Left lobe of liver (tissue), 2 donors: ENCODE data around the gene GGTLC2. TPM values are rescaled to one million over a fixed set of nuclear protein-coding genes. Genes with fewer than 3 reads are reported as not detected.

ENCODE experiments used
- ATAC-seq: fragments of 200-7000 bp; cut with Tn5 transposase; one replicate; pipeline ENCODE4 v1.9.1; 2020; ENCODE audit warnings: mild to moderate bottlenecking, moderate library complexity
- DNase-seq: peaks from one replicate; pipeline ENCODE4 v3.0.0-alpha.2; 2020; ENCODE audit warnings: low spot score
- total RNA-seq: library from RNA; stranded (reverse); gene quantifications from one replicate; pipeline ENCODE4 v1.2.1, GENCODE V29; 2021
- donor health status: DM: no; HTN: no; CAD: no; lungs with moderate emphysema.
- donor health status: DM: no; HTN: yes; CAD: no.

Gene GGTLC2
- total RNA-seq, 1 donor from 2014 or later: not detected

DNA sequence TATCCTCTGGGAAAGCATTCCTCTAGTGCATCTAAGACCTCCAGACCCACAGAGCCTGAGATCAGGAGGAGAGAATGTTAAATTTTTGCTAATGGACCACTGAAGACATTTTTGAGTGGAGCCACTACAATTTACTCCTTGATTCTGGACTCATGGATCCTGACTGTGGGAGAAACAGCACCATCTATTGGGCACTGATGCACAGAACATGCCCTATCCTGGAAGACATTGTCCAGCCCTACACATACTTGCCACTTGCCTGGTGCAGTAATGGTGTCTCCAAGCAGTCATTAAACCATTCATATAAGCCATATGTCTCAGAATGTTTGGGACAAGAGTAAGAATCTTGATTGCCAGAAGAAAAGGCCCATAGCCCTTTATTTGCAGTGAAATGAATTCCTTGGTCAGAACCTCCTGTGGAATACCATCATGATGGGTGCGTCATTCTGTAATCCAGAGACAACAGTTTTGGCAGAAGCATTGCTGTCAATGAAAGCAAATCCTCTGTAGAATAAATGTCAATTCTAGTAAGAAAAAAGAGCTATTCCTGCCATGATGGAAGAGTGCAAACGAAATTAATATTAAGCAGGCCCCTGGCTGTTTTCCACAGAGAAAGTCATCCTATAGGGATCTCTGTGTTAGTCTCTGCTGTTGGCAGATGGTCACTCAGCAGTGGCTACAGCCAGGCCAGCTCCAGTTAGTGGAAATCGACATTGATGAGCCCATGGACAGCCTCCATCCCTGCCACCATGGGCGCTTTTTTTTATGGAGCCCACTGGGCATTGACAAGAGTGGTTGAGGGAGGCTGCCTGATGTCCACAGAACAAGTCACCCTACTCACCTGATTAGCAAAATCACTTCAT lies 43.5 kb downstream of the GGTLC2 start:
- no peak for DNase-seq
- peak; percentile 70 for ATAC-seq

DNA sequence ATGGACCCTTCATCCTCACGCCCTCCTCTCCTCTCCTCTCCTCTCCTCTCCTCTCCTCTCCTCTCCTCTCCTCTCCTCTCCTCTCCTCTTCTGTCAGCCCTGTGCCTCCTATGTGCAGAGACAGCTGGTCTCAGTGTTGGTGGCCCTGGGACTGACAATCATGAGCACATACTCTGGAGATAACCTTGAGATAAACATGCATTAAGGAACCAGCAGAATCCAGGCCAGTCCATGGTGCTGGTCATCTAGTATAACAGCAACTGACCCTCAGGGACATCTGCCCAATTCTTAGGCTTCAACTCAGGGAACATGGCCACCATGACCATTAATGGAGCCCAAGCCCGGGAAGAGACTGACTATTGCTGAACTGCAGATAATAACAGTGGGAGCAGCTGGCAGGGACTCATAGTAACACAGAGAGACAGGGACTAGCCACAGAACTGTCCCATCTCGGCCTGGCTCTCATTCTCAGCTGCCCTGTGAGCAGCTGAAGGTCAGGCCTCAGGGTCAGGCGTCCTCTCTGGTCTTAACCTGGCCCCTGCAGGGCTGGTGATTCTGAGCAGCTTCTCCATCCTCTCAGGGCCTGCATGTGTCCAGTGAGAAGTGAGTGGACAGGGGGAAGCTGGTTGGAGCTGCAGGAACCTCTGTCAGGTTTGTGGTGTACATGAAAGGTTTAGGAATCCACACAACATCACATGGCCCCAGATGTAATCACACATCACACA lies 45.4 kb downstream of the GGTLC2 start:
- no peak for DNase-seq
- ATAC-seq: no peak

DNA sequence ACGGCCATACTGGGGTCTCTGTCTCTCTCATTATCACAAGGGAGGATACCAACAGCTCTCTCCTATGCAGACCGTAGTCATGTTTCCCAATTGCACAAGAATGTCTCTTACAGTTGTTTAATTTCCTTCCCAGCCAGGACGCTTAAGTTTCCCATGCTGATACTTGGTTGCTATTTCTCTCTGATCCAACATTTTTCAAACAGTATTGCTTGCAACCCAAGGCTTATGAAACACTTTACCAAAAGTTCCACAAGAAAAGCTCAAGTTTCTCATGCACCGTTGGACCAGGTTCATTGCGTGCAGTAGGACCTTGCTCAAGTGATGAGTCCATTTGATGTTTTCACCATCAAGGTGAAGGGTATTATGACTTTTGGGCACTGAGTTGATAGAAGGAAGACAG lies 46.6 kb downstream of the GGTLC2 start:
- DNase-seq (no peak), ATAC-seq (no peak)

DNA sequence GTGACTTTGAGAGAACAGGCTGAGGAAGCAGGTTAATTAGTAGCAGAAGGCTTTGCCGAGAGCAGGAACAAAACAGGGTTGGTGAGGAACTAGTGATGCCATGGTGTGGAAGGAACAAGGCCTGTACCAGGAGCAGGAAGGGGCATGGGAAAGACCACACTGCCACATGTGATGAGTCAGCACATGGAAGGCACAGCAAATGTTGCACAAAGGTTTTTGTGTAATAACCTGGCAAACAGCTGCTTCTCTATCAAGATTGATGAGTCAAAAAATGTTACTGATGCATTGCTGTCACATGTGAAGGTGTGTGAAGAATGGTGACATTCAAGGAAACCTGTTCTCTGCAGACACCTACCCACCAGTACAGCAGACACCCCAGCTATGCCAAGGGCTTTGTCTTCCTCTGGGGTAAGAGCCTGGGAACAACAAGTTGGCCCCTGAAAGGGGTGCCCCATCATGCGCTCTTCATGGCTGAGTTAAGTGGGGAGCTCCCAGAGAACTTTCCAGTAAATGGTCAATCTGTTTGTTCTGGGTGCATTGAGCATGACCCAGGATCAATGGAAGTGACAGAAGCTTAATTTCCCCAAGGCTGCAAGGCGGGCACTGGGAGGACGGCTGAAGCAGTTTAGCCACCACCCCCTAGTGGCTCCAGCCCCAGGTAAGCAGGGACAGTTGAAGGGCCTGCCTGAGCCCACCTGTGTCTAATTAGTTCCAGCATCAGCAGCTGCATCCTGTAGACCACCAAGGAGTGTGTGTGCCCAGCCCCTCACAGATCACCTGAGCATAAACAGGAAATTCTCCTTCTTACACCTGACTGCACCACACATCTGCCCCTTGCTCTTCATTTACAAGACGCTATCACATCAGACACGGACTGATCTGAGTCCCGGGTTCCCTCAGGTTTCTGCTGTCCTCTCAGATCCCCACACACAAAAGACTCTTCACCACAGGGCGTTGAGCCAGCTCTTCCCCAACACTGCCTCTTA lies 47.6 kb downstream of the GGTLC2 start:
- DNase-seq (no peak), ATAC-seq (peak; percentile 14)

DNA sequence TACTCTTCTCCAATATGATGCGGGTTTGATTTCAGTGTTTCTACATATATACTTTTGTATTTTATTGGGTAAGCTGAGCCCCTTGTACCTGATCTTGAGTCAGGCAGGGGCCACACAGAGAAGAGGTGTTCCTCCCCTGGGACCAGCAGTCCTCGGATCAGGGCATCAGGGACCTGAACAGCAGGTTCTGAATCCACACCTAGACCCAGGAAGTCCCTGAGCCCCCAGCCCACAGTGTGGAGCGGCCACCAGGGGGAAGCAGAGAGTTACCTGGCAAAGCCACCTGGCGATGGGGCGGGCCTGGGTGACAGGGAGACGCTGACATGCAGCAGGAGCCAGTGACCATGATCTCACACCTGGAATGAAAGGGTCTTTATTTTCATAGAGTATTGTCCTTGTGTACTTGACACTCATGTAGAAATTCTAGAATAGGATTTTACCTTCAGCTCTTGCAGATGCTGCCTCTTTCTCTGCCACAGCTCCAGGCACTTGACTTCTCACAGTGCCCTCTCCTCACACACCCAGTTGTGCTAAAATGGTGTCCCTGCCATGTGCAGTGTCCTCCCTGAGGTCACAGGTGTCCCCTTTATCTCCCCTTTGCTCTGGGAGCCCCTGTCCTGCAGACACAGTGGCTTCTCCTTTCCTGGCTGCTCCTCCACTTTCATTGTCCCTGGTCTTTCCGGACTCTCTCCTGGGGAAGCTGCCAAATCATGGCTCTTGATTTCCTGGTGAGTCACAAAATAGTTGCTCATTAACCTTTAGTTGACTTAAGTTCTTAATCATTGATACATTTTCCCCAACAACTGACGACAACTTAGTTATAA lies 48.5 kb downstream of the GGTLC2 start:
- DNase-seq (peak; percentile 80), ATAC-seq (peak; percentile 80)

DNA sequence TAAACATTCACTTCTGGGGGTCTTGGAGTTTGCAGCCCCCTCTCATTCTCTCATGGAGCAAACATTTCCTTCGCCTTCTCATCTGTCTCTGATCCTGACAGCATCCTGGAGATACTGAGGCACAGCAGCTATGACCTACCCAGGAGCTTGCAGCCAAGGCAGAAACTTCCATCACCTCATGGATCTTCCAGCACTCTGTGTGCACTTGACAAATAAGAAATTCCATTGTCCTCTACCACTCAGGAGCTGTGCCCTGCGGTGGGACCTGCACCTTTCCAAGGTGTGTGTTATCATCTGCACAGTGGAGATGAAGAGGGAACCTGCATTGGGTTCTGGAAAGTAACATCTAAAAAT lies 49.1 kb downstream of the GGTLC2 start:
- ATAC-seq (peak; percentile 64), DNase-seq (no peak)

DNA sequence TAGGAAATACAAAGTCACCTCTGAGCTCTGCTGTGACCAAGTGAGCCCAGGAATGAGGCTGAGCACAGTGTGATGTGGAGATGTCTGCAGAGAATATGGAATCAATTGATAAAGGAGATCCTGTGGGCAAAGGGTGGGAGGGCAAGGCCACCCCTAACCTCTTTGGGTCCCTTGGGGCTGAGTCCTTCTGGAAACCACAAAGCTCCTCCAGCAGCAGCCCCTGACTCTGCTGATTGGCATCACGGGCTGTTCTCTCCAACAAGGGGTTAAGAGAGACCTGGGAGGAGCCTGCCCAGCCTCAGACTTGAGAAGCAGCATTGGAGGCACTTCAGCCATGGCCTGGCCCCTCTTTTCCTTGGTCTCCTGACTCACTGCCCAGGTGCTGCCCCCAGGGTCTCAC lies 49.7 kb downstream of the GGTLC2 start:
- DNase-seq (no peak), ATAC-seq (no peak)

DNA sequence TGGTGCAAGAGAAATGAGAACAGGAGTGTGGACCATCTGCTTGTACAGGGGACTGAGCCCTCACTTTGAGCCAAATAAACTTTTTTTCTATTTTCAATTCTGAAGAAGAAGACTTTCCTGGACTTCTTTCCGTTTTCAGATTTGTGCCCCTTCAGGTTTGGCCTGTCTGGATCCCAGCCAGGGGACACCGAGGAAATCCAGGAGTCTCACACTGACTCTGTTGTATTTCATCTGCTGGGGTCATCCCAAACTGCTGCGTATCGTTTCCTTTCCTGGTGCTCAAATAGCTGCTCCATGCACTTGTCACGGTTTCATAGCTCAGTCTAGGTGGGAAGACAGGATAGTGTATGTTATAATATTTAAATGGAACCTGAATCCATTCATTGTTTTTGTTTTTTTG lies 51.7 kb downstream of the GGTLC2 start:
- ATAC-seq (no peak), DNase-seq (no peak)

Other genes starting within 250 kb of the GGTLC2 start
- gene ZNF280B, start 135.9 kb upstream of the GGTLC2 start, total RNA-seq: 0.08 TPM
- not detected for gene ZNF280A, start 124.3 kb upstream of the GGTLC2 start, total RNA-seq
- 1.2 TPM for gene PRAME, start 85.3 kb upstream of the GGTLC2 start, total RNA-seq
- gene IGLL5, start 243.2 kb downstream of the GGTLC2 start, total RNA-seq: 1.2 TPM